NK-92 treated with Interleukin-12 subunit alpha and Interleukin-12 subunit beta, amount 100 ng/mL, for 24 hours (cell line): Measurements from ENCODE around the gene STIMATE.

Experiments
- DNase-seq: peaks from one replicate; lab custom pipeline; 2025; lab: John Stamatoyannopoulos, UW

STIMATE gene

GRCh38 chr3:52816199-52816598, 81.1 kb downstream of the STIMATE start:
- no peak for DNase-seq

- DNase-seq, result no peak
These were observed 83.5 kb downstream of the STIMATE start for GRCh38 chr3:52813810-52814209.

- no peak for DNase-seq
These were observed 85.8 kb downstream of the STIMATE start for GRCh38 chr3:52811452-52812011.

- DNase-seq, result no peak
These were observed 86.4 kb downstream of the STIMATE start for GRCh38 chr3:52810923-52811322.

- no peak for DNase-seq
These were observed 87.5 kb downstream of the STIMATE start for GRCh38 chr3:52809662-52810377.

- no peak for DNase-seq
These were observed 88.2 kb downstream of the STIMATE start for GRCh38 chr3:52809149-52809548.

- no peak for DNase-seq
These were observed 91.9 kb downstream of the STIMATE start for GRCh38 chr3:52805270-52806039.

- DNase-seq, result no peak
These were observed 95.5 kb downstream of the STIMATE start for GRCh38 chr3:52801839-52802238.

- DNase-seq, result no peak
These were observed 97.3 kb downstream of the STIMATE start for GRCh38 chr3:52800079-52800478.

GRCh38 chr3:52798978-52799476, 98.3 kb downstream of the STIMATE start:
- no peak for DNase-seq

GRCh38 chr3:52798376-52798977, 98.9 kb downstream of the STIMATE start:
- DNase-seq, result no peak

GRCh38 chr3:52796411-52796810, 100.9 kb downstream of the STIMATE start:
- no peak for DNase-seq

- DNase-seq, result no peak
These were observed 101.9 kb downstream of the STIMATE start for GRCh38 chr3:52795298-52795900.

- DNase-seq, result no peak
These were observed 102.7 kb downstream of the STIMATE start, which contains the start of gene ITIH3 for GRCh38 chr3:52794612-52795099. Gene ITIH3, plus strand, starts transcription at chr3:52794796. Its CDS starts 8 bp downstream, at chr3:52794804.

GRCh38 chr3:52793702-52794611, 103.4 kb downstream of the STIMATE start:
- no peak for DNase-seq

- DNase-seq, result no peak
These were observed 104.2 kb downstream of the STIMATE start for GRCh38 chr3:52792961-52793695.

GRCh38 chr3:52792413-52792812, 104.9 kb downstream of the STIMATE start:
- DNase-seq, result no peak

- DNase-seq, result no peak
These were observed 105.4 kb downstream of the STIMATE start for GRCh38 chr3:52791928-52792327.

GRCh38 chr3:52791366-52791765, 106.0 kb downstream of the STIMATE start:
- no peak for DNase-seq

GRCh38 chr3:52790741-52791140, 106.6 kb downstream of the STIMATE start:
- no peak for DNase-seq
